ENCODE data around the gene ATF2. TPM values are rescaled to one million over a fixed set of nuclear protein-coding genes. Genes with fewer than 3 reads are reported as not detected.

The ATF2 gene
- total and polyA plus RNA-seq, 9 of the 15 experiments (the other 6 are each of a cell fraction or from before 2014, with no cell fraction given), result 24.2 to 111 (median 45.9) TPM

GRCh38 chr2:175054340-175054739, 113.7 kb downstream of the ATF2 start (continued):
- TF ChIP-seq, protein P1, sequence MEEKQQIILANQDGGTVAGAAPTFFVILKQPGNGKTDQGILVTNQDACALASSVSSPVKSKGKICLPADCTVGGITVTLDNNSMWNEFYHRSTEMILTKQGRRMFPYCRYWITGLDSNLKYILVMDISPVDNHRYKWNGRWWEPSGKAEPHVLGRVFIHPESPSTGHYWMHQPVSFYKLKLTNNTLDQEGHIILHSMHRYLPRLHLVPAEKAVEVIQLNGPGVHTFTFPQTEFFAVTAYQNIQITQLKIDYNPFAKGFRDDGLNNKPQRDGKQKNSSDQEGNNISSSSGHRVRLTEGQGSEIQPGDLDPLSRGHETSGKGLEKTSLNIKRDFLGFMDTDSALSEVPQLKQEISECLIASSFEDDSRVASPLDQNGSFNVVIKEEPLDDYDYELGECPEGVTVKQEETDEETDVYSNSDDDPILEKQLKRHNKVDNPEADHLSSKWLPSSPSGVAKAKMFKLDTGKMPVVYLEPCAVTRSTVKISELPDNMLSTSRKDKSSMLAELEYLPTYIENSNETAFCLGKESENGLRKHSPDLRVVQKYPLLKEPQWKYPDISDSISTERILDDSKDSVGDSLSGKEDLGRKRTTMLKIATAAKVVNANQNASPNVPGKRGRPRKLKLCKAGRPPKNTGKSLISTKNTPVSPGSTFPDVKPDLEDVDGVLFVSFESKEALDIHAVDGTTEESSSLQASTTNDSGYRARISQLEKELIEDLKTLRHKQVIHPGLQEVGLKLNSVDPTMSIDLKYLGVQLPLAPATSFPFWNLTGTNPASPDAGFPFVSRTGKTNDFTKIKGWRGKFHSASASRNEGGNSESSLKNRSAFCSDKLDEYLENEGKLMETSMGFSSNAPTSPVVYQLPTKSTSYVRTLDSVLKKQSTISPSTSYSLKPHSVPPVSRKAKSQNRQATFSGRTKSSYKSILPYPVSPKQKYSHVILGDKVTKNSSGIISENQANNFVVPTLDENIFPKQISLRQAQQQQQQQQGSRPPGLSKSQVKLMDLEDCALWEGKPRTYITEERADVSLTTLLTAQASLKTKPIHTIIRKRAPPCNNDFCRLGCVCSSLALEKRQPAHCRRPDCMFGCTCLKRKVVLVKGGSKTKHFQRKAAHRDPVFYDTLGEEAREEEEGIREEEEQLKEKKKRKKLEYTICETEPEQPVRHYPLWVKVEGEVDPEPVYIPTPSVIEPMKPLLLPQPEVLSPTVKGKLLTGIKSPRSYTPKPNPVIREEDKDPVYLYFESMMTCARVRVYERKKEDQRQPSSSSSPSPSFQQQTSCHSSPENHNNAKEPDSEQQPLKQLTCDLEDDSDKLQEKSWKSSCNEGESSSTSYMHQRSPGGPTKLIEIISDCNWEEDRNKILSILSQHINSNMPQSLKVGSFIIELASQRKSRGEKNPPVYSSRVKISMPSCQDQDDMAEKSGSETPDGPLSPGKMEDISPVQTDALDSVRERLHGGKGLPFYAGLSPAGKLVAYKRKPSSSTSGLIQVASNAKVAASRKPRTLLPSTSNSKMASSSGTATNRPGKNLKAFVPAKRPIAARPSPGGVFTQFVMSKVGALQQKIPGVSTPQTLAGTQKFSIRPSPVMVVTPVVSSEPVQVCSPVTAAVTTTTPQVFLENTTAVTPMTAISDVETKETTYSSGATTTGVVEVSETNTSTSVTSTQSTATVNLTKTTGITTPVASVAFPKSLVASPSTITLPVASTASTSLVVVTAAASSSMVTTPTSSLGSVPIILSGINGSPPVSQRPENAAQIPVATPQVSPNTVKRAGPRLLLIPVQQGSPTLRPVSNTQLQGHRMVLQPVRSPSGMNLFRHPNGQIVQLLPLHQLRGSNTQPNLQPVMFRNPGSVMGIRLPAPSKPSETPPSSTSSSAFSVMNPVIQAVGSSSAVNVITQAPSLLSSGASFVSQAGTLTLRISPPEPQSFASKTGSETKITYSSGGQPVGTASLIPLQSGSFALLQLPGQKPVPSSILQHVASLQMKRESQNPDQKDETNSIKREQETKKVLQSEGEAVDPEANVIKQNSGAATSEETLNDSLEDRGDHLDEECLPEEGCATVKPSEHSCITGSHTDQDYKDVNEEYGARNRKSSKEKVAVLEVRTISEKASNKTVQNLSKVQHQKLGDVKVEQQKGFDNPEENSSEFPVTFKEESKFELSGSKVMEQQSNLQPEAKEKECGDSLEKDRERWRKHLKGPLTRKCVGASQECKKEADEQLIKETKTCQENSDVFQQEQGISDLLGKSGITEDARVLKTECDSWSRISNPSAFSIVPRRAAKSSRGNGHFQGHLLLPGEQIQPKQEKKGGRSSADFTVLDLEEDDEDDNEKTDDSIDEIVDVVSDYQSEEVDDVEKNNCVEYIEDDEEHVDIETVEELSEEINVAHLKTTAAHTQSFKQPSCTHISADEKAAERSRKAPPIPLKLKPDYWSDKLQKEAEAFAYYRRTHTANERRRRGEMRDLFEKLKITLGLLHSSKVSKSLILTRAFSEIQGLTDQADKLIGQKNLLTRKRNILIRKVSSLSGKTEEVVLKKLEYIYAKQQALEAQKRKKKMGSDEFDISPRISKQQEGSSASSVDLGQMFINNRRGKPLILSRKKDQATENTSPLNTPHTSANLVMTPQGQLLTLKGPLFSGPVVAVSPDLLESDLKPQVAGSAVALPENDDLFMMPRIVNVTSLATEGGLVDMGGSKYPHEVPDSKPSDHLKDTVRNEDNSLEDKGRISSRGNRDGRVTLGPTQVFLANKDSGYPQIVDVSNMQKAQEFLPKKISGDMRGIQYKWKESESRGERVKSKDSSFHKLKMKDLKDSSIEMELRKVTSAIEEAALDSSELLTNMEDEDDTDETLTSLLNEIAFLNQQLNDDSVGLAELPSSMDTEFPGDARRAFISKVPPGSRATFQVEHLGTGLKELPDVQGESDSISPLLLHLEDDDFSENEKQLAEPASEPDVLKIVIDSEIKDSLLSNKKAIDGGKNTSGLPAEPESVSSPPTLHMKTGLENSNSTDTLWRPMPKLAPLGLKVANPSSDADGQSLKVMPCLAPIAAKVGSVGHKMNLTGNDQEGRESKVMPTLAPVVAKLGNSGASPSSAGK (IDR thresholded peaks at IDR 0.05), result no peak
- TF ChIP-seq CEBPG (CRISPR knock-in tag; IDR thresholded peaks at IDR 0.05) (no peak), CEBPG (tag; conservative IDR thresholded peaks at IDR 0.05 in 1 of 2, IDR thresholded peaks at IDR 0.05 in 1 of 2) (no peak), TOE1 (IDR thresholded peaks at IDR 0.05; ENCODE audit: borderline replicate concordance) (no peak), TOE1 (CRISPR knock-in tag; IDR thresholded peaks at IDR 0.05; ENCODE audit: borderline replicate concordance, low read depth) (no peak), POLR2AphosphoS5 (IDR thresholded peaks at IDR 0.05; ENCODE audit: control insufficient read depth, insufficient read depth, low read depth, low read length) (no peak)
